K562 (cell line): ENCODE measurements around the gene HEATR1. TPM values are rescaled to one million over a fixed set of nuclear protein-coding genes. Genes with fewer than 3 reads are reported as not detected.
A peak's percentile ranks its signal among the peaks of the same experiment; 100 is the strongest.

ENCODE experiments used
- BCOR ChIP-seq: fragments of 450-650 bp; IDR thresholded peaks from 2 replicates; pipeline ENCODE4 v1.6.1; 2016
- CUX1 ChIP-seq: fragments of 200-800 bp; sonication (Bioruptor generic); IDR thresholded peaks from 2 replicates; pipeline ENCODE4 v1.6.1; 2016; ENCODE audit warnings: missing genetic modification characterization, missing compliant biosample characterization
- E2F4 ChIP-seq: sonication (generic); formaldehyde crosslinking; IDR thresholded peaks from 2 replicates; pipeline ENCODE4 v1.8.0; 2022; ENCODE audit warnings: mild to moderate bottlenecking, low read depth, missing genetic modification reagents
- ELF1 ChIP-seq: fragments of 200-800 bp; sonication (Bioruptor generic); IDR thresholded peaks from 2 replicates; pipeline ENCODE4 v1.6.1; 2016; ENCODE audit warnings: missing genetic modification characterization, missing compliant biosample characterization
- IFI16 ChIP-seq: fragments of 250-450 bp; sonication (Bioruptor Pico); IDR thresholded peaks from 2 replicates; pipeline ENCODE4 v2.1.2; 2022; ENCODE audit warnings: mild to moderate bottlenecking, inconsistent platforms
- JUN ChIP-seq, 2 experiments: sonication (generic) in 1 of 2; formaldehyde crosslinking in 1 of 2; IDR thresholded peaks; 2 replicates each; pipeline versions ENCODE4 v1.6.1 to v1.8.0; 2012 to 2022; ENCODE audit warnings: borderline replicate concordance in 2 of 2, mild to moderate bottlenecking in 2 of 2, improper control_type of control experiment in 1 of 2, low read depth in 1 of 2, low read length in 1 of 2, missing genetic modification reagents in 1 of 2
- PURB ChIP-seq: sonication (generic); formaldehyde crosslinking; IDR thresholded peaks from 2 replicates; pipeline ENCODE4 v1.9.0; 2021; ENCODE audit warnings: low read depth, mild to moderate bottlenecking, missing genetic modification reagents
- SMARCB1 ChIP-seq: IDR thresholded peaks from 2 replicates; pipeline ENCODE4 v1.6.1; 2011; ENCODE audit warnings: improper control_type of control experiment, low read depth; ENCODE audit not compliant: insufficient read length
- TFE3 ChIP-seq: fragments of 450-650 bp; formaldehyde crosslinking; IDR thresholded peaks from 2 replicates; pipeline ENCODE4 v1.4.0; 2020; ENCODE audit warnings: mild to moderate bottlenecking, mixed read lengths
- ZBTB1 ChIP-seq: sonication (generic); formaldehyde crosslinking; IDR thresholded peaks from 2 replicates; pipeline ENCODE4 v1.8.1; 2023; ENCODE audit warnings: missing genetic modification reagents, low read depth, mild to moderate bottlenecking, borderline replicate concordance
- ZNF518B ChIP-seq: fragments of 250-450 bp; sonication (Bioruptor Pico); IDR thresholded peaks from 2 replicates; pipeline ENCODE4 v1.5.0; 2021; ENCODE audit warnings: mild to moderate bottlenecking, moderate library complexity
- polyA plus RNA-seq, 8 experiments: library from polyadenylated mRNA; depleted of rRNA in 4 of 8; stranded (reverse) in 5 of 8; unstranded in 3 of 8; fragments of >200 nt; fragmentation: Nextera tagmentation in 2 of 8; fragmentation: Illumina TruSeq in 1 of 8; extraction: Ambion mirVana in 2 of 8; extraction: Trizol in 1 of 8; gene quantifications; 2 replicates each; pipeline versions ENCODE4 v1.2.1 to v1.2.3, GENCODE V29; 2011 to 2014; ENCODE audit warnings: inconsistent platforms in 1 of 8, missing spikeins in 1 of 8
- total RNA-seq, 7 experiments: library from RNA; depleted of rRNA in 6 of 7; stranded (reverse); fragments of >200 nt in 6 of 7; fragmentation: Illumina TruSeq in 2 of 7; extraction: Trizol in 2 of 7; gene quantifications; 2 replicates each; pipeline versions ENCODE4 v1.2.1 to v1.2.3, GENCODE V29; 2011 to 2021; ENCODE audit warnings: low replicate concordance in 1 of 7

HEATR1 gene
- total and polyA plus RNA-seq, 9 of the 15 experiments (the other 6 are each of a cell fraction or from before 2014, with no cell fraction given): 28.3 to 108 (median 50.9) TPM

GRCh38 chr1:236604905-236605806 lies 840 bp upstream of the HEATR1 start (continued):
- peak; percentile 35; the same call in 1 of the 2 replicates for TF ChIP-seq BCOR
- TF ChIP-seq ELF1 (tag): no peak
- TF ChIP-seq JUN (IDR thresholded peaks at IDR 0.05; ENCODE audit: borderline replicate concordance, low read depth, low read length): no peak
- no peak for TF ChIP-seq JUN (CRISPR knock-in tag; IDR thresholded peaks at IDR 0.05; ENCODE audit: borderline replicate concordance)
- TF ChIP-seq TFE3 (CRISPR knock-in tag): no peak
- TF ChIP-seq ZNF518B (CRISPR knock-in tag): no peak
- no peak for TF ChIP-seq CUX1
- TF ChIP-seq E2F4: no peak
- TF ChIP-seq ZBTB1 (CRISPR knock-in tag): no peak
- TF ChIP-seq IFI16: no peak
- no peak for TF ChIP-seq SMARCB1
- no peak for TF ChIP-seq PURB (CRISPR knock-in tag)
